GM19240 (cell line): ENCODE data around the gene NFKBIA.
A peak's percentile ranks its signal among the peaks of the same experiment; 100 is the strongest.
"Not testable (repeated sequence)": the region's sequence is repeated elsewhere in the genome, so short reads cannot be mapped to it uniquely, and the experiment has no call there.

Experiments used
- DNase-seq: peaks from one replicate; pipeline ENCODE4 v3.0.0; 2011; ENCODE audit warnings: low spot score; ENCODE audit not compliant: insufficient read length

Gene NFKBIA, protein sequence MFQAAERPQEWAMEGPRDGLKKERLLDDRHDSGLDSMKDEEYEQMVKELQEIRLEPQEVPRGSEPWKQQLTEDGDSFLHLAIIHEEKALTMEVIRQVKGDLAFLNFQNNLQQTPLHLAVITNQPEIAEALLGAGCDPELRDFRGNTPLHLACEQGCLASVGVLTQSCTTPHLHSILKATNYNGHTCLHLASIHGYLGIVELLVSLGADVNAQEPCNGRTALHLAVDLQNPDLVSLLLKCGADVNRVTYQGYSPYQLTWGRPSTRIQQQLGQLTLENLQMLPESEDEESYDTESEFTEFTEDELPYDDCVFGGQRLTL

DNA sequence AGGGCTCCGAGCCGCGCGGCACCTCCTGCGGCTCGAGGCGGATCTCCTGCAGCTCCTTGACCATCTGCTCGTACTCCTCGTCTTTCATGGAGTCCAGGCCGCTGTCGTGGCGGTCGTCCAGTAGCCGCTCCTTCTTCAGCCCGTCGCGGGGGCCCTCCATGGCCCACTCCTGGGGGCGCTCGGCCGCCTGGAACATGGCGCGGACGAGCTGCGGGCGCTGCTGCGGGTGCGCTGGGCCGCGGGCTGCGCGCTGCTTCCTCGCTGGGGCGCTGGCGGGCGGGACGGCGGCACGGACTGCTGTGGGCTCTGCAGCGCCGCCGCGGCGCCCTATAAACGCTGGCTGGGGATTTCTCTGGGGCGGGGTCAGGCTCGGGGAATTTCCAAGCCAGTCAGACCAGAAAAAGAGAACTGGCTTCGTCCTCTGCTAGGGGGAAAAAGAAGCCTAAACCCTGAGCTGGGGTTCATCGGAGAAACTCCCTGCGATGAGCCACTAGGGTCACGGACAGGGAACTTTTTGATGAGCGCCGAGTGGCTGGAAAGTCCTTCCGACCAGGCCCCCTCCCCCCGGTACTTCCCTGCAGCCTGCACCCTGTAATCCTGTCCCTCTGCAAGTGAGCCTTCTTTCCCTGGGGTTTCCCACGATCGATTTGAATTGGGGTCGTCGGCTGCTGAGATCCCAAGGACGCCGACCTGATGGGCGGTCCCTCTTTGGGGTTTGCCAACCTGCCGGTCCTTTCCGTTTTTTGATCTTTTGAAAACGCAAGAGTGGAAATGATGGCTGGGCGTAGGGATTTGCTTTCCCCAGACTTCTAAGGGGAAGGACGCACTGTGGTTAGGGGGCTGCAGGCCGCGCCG lies at the start of gene NFKBIA:
Gene NFKBIA (minus strand): TSS at position 301 of the 855 bp plus-strand sequence. CDS start 105 bp downstream, at position 196.
- peak; percentile 50 for DNase-seq

DNA sequence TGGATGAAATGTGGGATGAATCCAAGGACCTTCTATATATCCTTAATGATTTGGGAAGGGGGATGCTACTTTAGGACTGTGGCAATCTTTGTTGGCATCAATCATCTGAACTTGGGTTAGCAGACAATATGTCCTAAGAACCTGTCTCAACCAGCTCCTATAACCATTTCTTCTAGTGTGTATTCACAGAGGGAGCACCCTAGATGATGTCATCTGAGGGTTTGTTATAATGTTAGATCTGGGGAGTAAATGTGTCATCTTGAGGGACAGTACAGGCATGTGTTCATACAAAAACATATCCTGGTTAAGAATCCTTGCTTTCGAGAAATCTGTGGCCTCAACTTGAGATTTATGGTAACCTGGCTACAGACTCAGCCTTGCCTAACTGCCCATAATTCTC lies 41.9 kb upstream of the NFKBIA start:
- DNase-seq = no peak

DNA sequence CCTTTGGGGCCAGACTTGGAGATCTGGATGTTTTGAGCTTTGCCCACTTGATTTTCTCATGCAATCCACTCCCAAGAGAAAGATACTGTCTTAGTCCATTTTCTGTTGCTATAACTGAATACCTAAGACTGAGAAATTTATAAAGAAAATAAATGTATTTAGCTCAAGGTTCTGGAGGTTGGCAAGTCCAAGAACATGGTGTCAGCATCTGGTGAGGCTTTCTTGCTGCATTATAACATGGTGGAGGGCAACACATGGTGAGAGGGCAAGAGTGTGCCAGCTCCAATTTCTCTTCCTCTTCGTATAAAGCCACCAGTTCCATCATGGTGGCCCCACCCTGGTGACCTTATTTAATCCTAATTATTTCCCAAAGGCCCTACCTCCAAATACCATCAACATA lies 39.6 kb upstream of the NFKBIA start:
- DNase-seq = no peak

DNA sequence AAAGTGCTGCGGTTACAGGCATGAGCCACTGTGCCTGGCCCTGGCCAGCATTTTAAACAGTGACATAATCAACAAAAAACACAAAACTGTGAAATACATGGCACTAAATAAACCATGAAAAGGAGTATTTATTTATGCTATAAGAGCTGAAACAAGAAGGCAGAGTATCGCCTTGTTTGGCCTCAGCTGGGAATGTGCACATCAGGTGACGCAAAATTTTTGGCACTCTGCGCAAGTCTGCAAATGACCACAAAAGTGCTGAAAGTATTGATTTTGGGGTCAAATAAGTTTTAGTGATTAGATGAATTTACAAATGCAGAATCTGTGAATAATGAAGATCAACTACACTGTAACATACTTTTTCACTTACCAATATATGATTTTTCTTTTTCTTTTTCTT lies 36.6 kb upstream of the NFKBIA start:
- no peak for DNase-seq

DNA sequence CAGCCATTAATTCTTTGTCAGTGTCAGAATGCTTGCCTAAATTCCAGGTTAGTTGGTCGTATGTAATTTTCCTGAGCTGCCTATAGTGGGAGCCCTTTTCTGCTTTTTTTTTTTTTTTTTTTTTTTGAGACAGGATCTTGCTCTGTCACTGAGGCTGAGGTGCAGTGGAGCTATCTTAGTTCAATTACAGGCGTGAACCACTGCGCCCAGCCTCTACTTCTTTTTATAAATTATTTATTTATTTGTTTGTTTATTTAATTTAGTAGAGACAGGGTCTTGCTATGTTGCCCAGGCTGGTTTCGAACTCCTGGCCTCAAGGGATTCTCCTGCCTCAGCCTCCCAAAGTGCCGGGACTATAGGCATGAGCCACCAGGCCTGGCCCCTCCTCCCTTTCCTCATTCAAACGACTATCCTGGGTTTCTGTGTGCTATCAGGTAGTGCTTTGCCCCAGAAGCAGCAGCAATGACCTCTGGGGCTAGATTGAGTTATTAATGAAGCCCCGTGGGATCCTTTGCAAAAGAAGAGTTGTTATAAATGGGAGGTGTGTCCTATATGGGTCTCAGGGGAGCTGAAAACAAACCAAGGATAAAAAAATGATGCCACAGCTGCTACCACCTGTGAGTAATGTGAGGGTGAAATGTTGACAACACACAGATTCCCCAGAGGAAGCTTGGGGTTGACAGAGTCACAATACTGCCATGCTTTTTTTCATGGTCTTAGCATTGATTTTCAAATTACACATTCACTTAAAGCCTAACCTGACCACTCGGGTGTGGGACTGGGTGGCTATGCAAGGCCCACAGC lies 34.6 kb upstream of the NFKBIA start:
- DNase-seq = no peak

DNA sequence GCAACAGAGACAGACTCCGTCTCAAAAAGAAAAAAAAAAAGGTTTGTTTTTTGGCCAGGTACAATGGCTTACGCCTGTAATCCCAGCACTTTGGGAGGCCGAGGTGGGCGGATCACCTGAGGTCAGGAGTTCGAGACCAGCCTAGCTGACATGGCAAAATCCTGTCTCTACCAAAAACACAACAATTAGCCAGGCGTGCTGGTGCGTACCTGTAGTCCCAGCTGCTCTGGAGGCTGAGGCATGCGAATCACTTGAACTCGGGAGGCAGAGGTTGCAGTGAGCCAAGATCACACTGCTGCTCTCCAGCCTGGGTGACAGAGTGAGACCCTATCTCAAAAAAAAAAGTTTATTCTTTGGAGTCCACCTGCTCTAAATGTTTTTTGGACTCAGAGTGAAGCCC lies 33.9 kb upstream of the NFKBIA start:
- DNase-seq = not testable (repeated sequence)

DNA sequence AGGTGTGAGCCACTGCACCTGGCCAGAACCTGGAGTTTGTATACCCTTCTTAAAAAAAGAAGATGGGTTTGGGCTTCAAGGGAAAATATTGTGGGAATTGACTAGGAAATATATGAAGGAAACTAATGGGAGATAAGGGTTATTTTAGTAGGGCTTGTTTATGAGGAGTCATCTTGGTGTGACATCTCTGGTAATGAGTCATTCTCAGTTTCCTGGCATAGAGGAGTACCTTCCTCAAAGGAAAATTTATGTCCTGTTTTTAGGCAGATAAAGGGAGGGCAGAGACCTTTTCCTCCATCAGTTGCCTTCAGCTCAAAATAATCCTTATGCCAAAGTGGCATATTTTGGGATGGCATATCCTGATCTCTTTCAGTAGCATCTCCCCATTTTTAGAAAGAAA lies 30.6 kb upstream of the NFKBIA start:
- DNase-seq = no peak

DNA sequence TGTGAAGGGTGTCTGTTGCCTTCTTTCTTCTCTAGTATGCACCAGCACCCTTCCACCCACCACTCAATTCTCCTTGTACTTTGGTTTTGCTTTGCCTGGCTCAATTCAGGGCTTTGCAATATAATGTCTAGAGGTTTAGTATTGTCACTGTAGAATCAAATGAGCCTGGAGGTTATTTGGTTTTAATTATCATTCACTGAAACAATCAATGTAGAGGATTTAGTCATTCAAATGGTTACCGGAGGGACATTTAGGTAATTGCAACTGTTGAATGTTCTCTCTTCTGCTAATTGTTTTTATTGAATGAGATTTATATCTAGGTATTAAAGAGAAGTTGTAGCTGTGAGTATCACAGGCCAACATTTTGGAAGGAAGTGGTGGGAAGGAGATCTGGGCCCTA lies 29.3 kb upstream of the NFKBIA start:
- no peak for DNase-seq

DNA sequence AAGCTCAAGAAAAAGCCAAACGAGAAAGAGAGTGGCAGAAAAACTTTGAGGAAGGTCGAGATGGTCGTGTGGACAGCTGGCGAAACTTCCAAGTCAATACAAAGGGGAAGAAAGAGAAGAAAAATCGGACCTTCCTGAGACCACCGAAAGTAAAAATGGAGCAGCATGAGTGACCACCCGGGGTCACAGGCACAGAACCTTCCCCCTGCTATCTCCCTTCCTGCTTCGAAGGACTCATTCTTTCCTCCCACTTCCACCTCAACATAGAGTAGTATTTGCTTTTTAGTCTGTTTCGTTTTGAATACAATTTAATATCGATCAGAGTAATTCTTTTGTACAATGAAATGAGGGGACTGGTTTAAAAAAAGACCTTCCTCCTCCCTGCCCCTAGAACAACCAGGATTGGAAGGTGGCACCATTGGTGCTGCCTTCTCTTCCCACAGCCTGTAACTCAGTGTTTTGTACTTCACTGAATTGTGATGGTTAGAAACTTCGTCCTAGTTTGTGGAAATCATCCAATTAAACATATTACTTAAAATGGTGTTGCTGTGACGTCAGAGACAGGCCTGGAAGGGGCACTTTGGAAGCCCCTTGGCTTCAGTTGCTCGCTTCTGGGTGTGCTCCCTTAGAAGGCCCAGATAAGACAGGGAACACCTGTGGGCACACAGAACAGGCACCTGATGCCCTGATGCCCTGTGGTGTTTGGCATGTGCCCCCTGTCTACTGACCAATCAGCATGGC lies 26.1 kb upstream of the NFKBIA start:
- DNase-seq = no peak

DNA sequence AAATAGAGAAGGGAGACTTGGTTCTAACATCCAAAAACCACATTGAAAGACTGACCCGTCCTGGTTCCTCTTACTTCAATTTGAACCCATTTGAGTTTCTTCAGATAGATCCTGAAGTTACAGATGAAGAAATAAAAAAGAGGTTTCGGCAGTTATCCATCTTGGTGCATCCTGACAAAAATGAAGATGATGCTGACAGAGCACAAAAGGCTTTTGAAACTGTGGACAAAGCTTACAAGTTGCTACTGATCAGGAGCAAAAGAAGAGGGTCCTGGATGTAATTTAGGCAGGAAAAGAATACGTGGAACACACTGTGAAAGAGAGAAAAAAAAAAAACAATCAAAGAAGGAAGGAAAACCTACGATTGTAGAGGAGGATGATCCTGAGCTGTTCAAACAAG lies 25.4 kb upstream of the NFKBIA start:
- no peak for DNase-seq

DNA sequence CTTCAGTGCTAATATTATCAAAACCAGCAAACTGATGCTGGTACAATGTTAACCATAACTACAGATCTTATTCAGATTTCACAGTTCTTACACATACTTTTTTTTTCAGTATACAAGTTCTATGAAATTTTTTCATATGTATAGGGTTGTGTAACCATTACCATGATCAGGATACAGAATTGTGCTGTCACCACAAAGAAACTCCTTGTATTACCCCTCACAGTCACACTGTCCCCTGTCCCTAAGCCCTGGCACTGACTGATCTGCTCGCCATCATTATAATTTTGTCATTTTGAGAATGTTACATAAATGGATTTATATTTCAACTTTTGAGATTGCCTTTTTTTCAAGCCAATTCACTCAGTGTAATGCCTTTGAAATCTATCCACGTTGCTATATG lies 21.3 kb upstream of the NFKBIA start:
- no peak for DNase-seq

DNA sequence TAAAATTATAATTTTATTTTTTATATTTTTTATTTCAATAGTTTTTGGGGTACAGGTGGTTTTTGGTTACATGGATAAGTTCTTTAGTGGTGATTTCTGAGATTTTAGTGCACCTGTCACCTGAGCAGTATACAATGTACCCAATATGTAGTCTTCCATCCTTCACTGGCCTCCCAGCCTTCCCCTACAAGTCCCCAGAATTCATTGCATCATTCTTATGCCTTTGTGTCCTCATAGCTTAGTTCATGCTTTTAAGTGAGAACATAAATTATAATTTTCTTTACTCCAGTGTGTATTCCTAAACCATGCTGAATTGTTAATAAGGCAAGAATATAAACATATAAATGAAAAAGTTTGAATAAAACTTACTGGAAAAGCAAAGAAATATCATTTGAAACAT lies 19.1 kb upstream of the NFKBIA start:
- DNase-seq = no peak

DNA sequence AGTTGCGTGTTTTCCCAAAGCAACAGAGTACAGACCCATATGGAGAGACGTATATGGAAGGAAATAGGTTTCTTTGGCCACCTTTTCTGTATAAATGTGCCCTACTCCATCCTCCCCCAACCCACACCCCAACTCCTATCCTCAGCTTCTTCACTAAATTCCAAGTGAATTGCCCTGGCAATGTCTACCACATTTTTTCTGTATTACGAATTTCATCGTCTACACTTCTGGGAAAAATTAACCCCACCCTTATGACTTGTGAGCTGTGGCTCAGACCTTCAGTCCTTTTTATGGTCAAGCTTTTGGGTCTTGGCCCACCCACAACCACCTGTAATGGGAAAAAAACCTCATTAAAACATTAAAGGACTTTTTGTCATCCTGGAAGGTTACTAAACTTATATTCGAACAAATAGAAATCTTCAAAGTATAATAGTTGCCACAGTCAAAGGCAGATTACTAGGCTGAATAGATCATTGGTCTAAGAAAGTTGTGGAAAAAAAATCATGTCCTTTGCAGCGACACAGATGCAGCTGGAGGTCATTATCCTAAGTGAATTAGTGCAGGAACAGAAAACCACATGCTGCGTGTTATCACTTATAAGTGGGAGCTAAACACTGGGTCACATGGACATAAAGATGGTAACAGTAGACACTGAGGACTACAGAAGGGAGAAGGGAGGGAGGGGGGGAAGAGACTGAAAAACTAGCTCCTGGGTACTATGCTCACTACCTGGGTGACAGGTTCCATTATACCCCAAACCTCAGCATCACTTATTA lies 15.7 kb upstream of the NFKBIA start:
- no peak for DNase-seq

DNA sequence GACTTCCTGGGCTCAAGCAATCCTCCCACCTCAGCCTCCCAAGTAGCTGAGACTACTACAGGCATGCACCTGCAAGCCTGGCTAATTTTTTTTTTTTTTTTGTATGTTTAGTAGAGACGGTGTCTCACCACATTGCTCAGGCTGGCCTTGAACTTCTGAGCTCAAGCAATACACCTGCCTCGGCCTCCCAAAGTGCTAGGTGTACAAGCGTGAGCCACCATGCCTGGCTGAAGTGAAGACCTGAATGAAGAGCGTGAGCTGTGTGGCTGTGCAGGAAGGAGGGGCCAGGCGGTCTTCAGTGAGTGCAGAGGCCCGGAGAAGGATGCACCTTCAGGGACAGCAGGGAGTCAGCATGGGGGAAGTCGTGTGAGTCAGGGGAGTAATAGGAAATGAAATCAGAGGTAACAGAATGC lies 14.9 kb upstream of the NFKBIA start:
- no peak for DNase-seq

DNA sequence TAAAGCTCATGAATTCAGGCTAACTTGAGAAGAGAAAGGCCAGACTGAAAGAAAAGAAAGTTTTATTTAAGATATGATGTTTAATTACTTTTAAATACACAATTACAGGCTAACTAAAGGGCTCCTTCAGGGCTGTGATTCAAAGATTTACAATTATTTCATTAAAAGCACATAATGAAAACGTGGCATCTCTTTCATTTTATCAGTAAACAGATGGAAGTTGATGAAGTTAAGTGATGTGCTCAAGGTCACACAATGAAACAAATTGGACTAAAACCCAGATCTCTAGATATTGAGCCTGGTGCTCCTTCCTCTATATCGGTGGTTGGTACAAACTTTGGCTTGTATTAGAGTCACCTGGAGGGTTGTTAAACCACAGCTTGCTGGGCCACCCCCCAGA lies 13.5 kb upstream of the NFKBIA start:
- no peak for DNase-seq

DNA sequence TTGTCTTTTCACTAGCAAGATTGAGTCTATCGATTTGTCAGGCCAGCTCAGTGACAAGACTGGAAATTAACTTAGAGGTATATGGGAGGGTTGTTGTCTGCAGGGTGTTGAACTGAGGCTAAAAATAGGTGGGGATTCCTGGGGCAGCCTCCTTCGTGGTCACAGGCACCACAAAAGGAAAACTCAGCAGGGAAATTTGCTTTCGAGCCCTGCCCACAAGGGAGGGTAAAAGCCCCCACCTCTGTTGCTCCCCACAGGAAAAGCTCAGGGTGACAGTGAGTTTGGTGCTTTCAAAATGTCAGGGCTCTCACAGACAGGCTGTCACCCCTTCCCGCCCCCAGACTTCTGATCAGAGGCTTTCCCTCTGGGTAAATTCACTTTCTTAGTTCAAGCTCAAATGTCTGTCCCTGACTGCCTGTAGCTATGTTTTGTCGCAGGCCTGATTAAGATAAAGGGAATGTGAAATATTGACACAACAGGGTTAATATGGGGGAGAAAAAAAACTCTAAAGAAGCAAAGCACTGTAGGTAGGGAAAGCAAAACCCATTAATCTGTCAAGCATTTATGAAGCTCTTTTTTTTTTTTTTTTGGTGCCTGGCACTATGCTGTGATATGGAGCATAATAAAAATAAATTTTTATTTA lies 11.7 kb upstream of the NFKBIA start:
- no peak for DNase-seq

DNA sequence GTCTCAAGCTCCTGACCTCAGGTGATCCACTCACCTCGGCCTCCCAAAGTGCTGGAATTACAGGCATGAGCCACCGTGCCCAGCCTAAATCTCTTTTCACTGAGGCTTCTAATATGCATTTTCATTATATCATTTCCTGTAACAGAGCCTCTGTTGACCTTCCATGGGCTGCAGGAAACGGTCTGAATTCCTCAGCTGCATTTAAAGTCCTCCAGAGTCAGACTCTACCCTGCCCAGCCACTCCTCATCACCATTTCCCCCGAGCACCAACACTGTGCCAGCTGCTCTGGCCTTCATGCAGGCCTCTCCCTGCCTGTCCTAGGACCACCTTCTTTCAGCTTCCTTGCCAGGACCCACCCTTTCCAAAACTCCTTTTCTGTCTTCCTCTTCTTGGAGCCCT lies 9.8 kb upstream of the NFKBIA start:
- DNase-seq = no peak

DNA sequence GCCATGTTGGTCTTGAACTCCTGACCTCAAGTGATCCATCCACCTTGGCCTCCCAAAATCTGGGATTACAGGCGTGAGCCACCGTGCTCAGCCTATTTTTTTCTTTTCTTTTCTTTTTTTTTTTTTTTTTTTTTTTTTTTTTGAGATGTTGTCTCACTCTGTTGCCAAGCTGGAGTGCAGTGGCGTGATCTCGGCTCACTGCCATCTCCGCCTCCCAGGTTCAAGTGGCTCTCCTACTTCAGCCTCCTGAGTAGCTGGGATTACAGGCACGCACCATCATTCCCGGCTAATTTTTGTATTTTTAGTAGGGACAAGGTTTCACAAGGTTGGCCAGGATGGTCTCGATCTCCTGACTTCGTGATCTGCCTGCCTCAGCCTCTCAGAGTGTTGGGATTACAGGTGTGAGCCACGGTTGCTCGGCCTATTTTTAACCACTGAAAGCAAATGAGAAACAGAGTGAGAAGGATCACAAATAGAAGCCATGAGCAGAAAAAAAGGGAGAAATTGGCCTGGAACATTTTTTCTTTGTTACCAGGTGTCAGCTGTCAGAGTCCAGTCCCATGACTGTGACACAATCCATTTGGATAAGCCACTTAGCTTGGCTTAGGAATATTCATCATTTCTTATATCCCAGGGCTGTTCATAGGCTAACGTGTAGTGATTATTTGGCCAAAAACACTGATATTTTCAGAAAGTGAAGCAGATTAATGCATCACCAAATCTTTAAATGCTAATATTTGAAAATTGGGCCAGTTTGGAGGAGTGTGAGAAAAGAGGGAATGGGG lies 7.9 kb upstream of the NFKBIA start:
- no peak for DNase-seq

DNA sequence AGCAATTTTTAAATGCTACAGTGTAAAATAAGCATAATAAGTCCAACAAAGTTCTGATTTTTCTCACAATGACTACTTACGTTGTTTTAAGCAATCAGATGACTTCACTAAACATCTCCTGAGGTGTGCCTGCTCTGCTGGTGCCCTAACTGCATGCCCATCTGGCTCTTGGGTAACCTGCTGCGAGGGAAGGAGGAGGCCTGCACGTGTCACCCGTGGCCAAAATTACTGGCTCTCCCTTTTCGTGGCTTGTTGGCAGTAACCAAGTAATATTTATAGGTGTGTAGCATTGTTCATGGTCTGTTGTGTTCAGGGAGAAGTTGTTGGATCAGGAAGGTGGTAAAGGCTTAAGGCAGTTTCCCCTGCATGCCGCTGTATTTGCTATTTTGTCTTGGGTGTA lies 6.3 kb upstream of the NFKBIA start:
- no peak for DNase-seq
